NCI-H146 treated with DMSO at 0.1 percent for 48 hours (cell line): ENCODE measurements around the gene DPCD.

ENCODE experiments used
- DNase-seq: peaks from one replicate; lab custom pipeline; 2025; ENCODE audit not compliant: unreplicated experiment; lab: John Stamatoyannopoulos, UW

Gene DPCD

DNA sequence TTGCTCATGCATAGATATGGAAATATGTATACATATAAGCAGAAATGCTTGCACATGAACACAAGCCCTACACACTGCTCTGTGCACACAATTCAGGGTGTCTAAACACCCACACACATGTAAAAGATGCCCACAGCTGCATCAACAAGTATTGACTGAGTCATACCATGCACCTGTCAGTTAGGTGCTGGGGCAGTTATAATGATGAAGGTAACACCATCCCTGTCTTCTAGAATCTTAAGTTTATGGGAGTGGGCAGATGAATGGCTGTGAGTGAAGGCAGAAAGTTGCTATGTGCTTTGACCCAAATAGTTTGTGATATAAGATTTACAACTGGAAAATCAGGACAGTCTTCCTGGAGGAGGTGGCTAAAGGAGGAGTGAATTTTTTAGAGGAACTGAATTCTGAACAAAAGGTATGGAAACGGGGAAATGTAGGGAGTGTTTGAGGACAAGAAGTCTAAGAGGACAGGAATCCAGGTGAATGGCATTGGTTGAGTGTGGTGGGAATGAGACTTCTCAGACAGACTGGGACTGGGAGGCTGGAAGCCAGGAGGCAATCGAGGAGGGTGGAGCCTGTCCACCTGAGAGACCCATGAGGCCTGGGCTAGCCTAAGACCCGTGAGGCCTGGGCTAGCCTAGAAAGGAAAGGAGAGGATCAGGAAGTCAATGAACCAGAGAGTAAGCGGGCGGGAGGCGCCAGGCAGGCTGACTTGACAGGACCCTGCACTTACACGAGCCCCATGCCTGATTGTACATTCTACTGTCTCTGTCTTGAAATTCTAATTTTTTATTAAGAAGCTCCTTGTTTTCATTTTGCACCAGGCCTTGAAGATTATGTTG lies 20.7 kb upstream of the DPCD start:
- no peak for DNase-seq

DNA sequence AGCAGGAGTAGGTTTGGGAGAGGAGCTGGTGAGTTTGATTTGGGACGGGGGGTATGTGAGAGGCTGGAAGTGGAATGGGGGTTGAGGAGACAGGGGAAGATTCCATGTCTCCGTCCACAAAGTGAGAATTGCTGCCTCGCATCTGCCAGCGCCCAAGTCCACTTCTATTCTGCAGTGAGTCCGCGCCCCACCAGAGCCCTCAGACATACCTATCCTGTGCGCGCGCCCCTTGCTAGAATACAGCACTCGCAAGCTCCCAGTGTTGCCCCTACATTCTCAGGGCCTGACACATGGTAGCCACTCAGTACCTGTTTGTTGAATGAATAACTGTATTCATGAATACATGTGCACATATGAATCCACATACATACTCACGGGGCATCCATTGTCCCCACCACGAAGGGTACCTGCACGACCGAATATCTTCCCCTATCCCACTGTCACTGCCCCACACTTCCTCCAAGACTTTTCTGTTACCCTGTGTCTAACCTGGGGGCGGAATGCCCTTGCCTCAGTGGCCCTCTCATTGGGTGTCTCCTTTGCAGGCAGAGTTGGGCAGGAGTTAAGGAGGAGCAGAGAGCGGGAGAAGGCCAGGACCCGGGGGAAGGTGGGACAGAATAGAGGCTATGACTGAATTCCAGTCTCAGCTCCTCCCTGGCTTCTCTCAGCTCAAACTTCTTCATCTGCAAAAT lies 19.9 kb upstream of the DPCD start:
- no peak for DNase-seq

DNA sequence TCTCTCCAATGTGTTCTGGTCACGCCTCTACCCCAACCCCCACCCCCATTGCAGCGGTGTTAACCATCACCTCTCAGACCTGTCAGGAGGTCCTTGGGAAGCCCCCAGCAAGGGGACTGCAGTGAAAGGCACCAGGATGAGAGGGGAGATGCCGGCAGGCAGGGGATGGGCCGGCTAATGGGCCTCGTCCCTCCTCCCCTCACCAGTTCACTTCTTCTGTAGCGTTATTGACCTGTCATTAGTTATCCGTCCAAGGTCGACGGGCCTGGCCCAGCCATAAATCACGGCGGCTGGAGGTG lies 18.8 kb upstream of the DPCD start:
- no peak for DNase-seq

GRCh38 chr10:101569622-101570427 lies 18.3 kb upstream of the DPCD start:
- DNase-seq: peak; percentile 54

- DNase-seq: no peak
Measured at GRCh38 chr10:101570428-101571270, 17.5 kb upstream of the DPCD start.

DNA sequence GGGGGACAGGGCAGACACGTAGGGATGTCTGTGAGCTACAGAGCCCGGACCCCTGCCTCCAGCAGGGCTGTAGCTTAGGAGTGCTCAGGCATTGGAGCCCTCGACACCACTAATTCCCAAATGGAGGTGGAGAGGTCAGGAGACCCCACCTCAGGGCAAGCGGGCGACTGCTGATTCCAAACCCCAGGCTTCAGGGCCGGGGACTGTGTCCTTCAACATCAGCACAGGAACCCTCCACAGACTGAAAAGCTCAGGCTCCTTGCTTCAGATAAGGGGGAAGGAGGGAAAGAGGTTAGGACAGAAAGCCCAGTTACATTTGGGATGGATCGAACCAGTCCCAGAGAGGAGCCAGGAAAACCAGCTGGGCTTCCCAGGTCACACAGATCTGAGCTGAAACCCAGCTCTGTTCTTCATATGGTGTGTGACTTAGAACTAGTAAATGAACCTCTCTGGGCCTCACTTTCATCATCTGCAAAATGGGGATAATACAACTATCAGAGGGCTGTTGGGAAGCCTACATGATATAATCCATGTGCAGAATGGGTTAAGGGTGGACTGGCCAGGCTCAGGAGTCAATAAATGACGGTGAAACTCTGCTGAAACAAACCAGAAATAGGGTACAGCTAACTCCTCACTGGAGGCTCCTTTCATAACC lies 16.7 kb upstream of the DPCD start:
- DNase-seq: no peak

DNA sequence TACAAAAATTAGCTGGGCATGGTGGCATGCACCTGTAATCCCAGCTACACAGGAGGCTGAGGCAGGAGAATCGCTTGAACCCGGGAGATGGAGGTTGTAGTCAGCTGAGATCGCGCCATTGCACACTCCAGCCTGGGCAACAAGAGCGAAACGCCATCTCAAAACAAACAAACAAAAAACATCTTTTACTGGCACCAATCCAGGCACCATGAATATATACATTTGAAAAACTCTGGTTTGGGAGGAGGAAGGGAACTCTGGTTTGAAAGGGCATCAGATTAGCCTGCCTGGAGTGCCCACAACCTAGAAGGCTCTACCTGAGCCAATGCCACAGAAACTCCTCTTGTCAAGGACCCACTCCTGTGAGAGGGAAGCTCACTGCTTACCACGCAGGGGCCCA lies 16.0 kb upstream of the DPCD start:
- DNase-seq: no peak

GRCh38 chr10:101572785-101573184 lies 15.3 kb upstream of the DPCD start:
- DNase-seq: no peak

DNA sequence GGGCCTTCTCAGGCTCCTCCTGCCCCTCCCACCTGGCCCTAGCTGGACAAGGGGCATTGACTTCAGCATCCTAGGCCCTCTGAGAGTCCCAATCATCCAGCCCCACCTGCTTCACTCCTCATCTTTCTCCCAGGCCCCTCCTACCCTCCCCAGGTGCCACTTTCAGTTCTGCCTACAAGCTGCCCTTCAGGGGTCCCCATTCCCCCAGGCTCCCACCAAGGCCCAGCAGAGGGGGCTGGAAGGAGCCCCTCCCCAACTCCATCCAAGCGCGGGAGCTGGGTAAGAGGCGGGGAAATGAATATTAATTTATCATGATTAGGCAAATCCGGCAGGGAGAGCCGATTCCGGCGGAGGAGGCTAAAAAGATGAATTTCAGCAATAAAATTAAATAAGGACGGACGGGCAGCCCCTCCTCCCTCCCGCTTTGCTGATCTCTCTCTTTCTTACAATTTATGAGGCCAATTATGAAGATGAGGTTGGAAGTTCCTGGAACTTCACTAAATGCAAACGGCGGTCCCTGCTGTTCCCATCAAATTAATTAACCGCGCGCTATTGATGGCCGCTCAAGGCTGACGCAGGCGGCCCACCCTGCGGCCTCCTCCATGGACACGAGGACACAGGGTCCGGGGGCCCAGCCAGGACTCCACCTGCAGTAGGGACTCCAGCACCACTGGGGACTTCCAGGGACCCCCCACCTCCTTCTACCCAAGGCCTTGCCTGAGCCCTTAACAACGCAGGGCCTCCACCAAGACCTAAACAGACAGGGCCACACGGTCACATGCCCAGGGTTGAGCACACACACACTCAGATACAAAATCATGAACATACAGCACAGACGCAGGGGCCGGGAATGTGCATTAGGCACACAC lies 14.0 kb upstream of the DPCD start:
- no peak for DNase-seq

GRCh38 chr10:101575091-101575490 lies 13.0 kb upstream of the DPCD start:
- no peak for DNase-seq

GRCh38 chr10:101575580-101576210 lies 12.4 kb upstream of the DPCD start:
- DNase-seq: no peak

GRCh38 chr10:101576211-101576863 lies 11.8 kb upstream of the DPCD start:
- no peak for DNase-seq

GRCh38 chr10:101577121-101577871 lies 10.8 kb upstream of the DPCD start:
- no peak for DNase-seq

DNA sequence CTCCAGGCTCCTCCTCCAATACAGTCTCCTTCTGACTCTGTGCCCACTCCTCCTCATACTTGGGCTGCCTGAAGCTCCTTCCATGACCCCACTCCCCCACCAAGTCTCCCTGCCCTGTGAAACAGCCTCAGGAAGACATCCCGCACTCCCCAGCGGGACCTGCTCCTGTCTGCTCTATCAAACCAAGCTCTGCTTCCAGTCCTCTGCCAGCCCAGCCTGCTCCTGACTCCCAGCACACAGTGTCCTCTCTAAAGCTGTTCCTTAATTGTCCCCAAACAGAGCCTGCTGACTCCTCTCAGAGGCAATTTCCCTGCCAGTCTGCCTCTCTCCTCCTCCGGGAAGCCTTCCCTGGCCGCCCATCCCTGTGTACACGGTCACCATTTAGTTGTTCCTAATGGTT lies 9.9 kb upstream of the DPCD start:
- DNase-seq: no peak

DNA sequence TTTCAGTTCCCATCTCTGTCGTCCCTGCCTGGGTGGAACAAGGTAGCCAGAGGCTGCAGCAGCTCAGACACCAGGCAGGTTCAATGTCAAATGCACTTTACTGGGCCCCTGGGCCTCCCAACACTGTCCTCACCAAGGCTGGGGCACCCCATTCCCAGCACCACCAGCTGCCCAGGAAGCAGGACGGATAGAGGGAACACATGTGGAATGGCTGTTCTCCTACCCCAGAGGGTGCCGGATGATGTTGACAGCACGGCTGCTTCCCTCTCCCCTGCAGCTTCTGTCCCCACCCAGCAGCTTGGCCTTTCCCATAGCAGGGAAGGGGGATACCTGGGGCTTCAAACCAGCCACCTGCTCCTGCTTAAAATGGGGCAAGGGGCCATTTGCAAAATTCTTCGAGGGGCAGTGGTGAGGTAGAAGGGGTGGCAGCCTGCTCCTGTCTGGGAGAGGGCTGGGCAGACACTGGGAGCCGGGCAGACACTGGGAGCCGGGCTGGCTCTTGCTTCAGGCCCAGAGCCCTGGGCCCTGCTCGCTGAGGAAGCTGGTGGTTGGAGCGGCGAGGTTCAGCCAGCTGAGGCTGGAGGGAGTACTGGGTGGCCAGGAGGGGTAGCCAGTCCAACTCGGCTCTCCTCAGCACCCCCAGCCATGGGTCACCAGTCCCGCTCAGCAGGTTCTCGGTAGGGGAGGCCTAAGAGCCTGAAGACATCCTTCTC lies 9.2 kb upstream of the DPCD start:
- no peak for DNase-seq

- no peak for DNase-seq
Measured at GRCh38 chr10:101579516-101579870, 8.6 kb upstream of the DPCD start.
